ENCODE results near the gene RAB11FIP4.

Gene RAB11FIP4

GRCh38 chr17:31477417-31478055 is 86.1 kb downstream of the RAB11FIP4 start:
- TF ChIP-seq CTCF (conservative IDR thresholded peaks at IDR 0.05): no peak
- no peak overlapping the region for H3K27ac ChIP-seq

- H3K27ac ChIP-seq: no peak overlapping the region
- TF ChIP-seq CTCF (conservative IDR thresholded peaks at IDR 0.05): no peak
Measured at GRCh38 chr17:31479062-31479408, 87.6 kb downstream of the RAB11FIP4 start.

- no peak for TF ChIP-seq CTCF (conservative IDR thresholded peaks at IDR 0.05)
- no peak overlapping the region for H3K27ac ChIP-seq
Measured at GRCh38 chr17:31479524-31479923, 88.0 kb downstream of the RAB11FIP4 start.

- no peak overlapping the region for H3K27ac ChIP-seq
- TF ChIP-seq CTCF (conservative IDR thresholded peaks at IDR 0.05): no peak
Measured at GRCh38 chr17:31480067-31480466, 88.6 kb downstream of the RAB11FIP4 start.

GRCh38 chr17:31480904-31481782 is 89.7 kb downstream of the RAB11FIP4 start:
- no peak for TF ChIP-seq CTCF (conservative IDR thresholded peaks at IDR 0.05)
- no peak overlapping the region for H3K27ac ChIP-seq

- H3K27ac ChIP-seq: no peak overlapping the region
- TF ChIP-seq CTCF (conservative IDR thresholded peaks at IDR 0.05): no peak
Measured at GRCh38 chr17:31481783-31482081, 90.3 kb downstream of the RAB11FIP4 start.

- no peak for TF ChIP-seq CTCF (conservative IDR thresholded peaks at IDR 0.05)
Measured at GRCh38 chr17:31484821-31485220, 93.3 kb downstream of the RAB11FIP4 start.

More at GRCh38 chr17:31484821-31485220, 93.3 kb downstream of the RAB11FIP4 start:
- no peak overlapping the region for H3K27ac ChIP-seq
